ENCODE measurements around the gene LGALS3BP. TPM values are rescaled to one million over a fixed set of nuclear protein-coding genes. Genes with fewer than 3 reads are reported as not detected.
A peak's percentile ranks its signal among the peaks of the same experiment; 100 is the strongest.

Gene LGALS3BP
- total RNA-seq, 1 experiment from 2014 or later = 507 TPM

DNA sequence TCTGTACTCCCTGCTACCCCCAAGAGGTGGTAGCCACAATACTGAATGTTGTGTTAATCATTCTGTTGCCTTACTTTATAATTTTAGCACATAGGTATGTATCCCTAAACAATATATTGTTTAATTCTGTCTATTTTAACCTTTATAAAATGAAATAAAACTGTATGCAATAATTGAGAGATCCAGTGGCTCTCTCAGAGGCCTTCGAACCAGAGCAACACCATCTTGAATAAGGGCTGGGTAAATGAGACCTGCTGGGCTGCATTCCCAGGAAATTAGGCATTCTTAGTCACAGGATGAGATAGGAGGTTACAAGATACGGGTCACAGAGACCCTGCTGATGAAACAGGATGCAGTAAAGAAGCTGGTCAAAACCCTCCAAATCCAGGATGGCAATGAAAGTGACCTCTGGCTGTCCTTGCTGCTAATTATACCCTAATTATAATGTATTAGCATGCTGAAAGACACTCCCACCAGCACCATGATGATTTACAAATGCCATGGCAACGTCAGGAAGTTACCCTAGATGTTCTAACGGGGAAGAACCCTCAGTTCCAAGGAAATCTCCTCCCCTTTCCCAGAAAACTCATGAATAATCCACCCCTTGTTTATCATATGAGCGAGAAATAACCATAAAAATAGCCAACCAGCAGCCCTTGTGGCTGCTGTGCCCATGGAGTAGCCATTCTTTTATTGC lies 31.9 kb upstream of the LGALS3BP start:
- peak in 1 of 2 experiments; percentile 71 for DNase-seq
- H3K4me3 ChIP-seq = no peak overlapping the region
- POLR2A ChIA-PET (ENCODE audit: unreplicated experiment) = no interaction called here
- H3K27me3 ChIP-seq (ENCODE audit: insufficient read depth, low read depth) = no peaks in the 10 kb centered on the region
- peaks cover 29% of the 10 kb centered on the region for H3K79me2 ChIP-seq (ENCODE audit: low read depth)
- H3K4me1 ChIP-seq (replicated peaks; ENCODE audit: insufficient read depth) = peaks cover 52% of the 10 kb centered on the region
- H3K9me2 ChIP-seq (ENCODE audit: insufficient read depth) = no peaks in the 10 kb centered on the region
- no peak overlapping the region for H2AFZ ChIP-seq
- H3K36me3 ChIP-seq (ENCODE audit: low read depth) = peaks cover 8% of the 10 kb centered on the region; the same call in 1 of the 2 replicates
- no peak for TF ChIP-seq EZH2 (IDR thresholded peaks at IDR 0.05; ENCODE audit: low read depth)
- TF ChIP-seq, protein P1, sequence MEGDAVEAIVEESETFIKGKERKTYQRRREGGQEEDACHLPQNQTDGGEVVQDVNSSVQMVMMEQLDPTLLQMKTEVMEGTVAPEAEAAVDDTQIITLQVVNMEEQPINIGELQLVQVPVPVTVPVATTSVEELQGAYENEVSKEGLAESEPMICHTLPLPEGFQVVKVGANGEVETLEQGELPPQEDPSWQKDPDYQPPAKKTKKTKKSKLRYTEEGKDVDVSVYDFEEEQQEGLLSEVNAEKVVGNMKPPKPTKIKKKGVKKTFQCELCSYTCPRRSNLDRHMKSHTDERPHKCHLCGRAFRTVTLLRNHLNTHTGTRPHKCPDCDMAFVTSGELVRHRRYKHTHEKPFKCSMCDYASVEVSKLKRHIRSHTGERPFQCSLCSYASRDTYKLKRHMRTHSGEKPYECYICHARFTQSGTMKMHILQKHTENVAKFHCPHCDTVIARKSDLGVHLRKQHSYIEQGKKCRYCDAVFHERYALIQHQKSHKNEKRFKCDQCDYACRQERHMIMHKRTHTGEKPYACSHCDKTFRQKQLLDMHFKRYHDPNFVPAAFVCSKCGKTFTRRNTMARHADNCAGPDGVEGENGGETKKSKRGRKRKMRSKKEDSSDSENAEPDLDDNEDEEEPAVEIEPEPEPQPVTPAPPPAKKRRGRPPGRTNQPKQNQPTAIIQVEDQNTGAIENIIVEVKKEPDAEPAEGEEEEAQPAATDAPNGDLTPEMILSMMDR (conservative IDR thresholded peaks at IDR 0.05) = no peak
- peaks cover 11% of the 10 kb centered on the region; the same call in 1 of the 2 replicates for H3F3A ChIP-seq (ENCODE audit: insufficient read depth, low read depth)
- H4K20me1 ChIP-seq (ENCODE audit: insufficient read depth) = no peaks in the 10 kb centered on the region
- peak overlapping the region; percentile 47 for H3K4me2 ChIP-seq
- intact Hi-C loops (cut with micrococcal nuclease; ENCODE audit: unreplicated experiment) = no loop called here
- CTCF ChIA-PET = no interaction called here
- BruUV-seq (replicated peaks) = no TSS peak
- H3K9me3 ChIP-seq (ENCODE audit: insufficient read depth, low read depth) = peaks cover 7% of the 10 kb centered on the region; the same call in 1 of the 2 replicates
- H3K27ac ChIP-seq = peak overlapping the region; percentile 80

DNA sequence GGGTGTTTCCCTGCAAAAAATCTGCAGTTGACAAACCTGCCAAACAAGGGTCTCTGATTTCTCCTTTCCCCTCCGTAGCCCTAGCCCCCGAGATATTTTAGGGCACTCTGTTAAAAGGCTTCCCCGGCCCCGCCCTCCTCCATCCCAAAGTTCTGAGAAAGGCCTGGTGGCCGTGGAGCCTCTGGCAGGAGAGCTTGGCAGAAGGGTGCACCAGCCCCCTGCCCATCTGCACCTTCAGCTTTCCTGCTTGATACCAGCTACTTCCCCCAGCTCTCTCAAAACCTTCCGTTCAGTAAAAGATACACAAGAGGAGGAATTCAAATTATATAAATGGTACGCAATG lies 30.6 kb upstream of the LGALS3BP start:
- Histone ChIP-seq H3K9me3 (ENCODE audit: insufficient read depth, low read depth) (peaks cover 7% of the 10 kb centered on the region; the same call in 1 of the 2 replicates), H2AFZ (no peak overlapping the region), H3K27me3 (ENCODE audit: insufficient read depth, low read depth) (no peaks in the 10 kb centered on the region), H4K20me1 (ENCODE audit: insufficient read depth) (no peaks in the 10 kb centered on the region), H3K9me2 (ENCODE audit: insufficient read depth) (no peaks in the 10 kb centered on the region), H3K4me3 (no peak overlapping the region; the same call in 1 of the 2 replicates), H3K27ac (peak overlapping the region; percentile 80; the same call in 1 of the 2 replicates), H3K79me2 (ENCODE audit: low read depth) (peaks cover 39% of the 10 kb centered on the region), H3K36me3 (ENCODE audit: low read depth) (peaks cover 8% of the 10 kb centered on the region; the same call in 1 of the 2 replicates), H3K4me2 (peak overlapping the region; percentile 87), H3F3A (ENCODE audit: insufficient read depth, low read depth) (peaks cover 24% of the 10 kb centered on the region; the same call in 1 of the 2 replicates), H3K4me1 (replicated peaks; ENCODE audit: insufficient read depth) (peaks cover 62% of the 10 kb centered on the region)
- intact Hi-C loops (cut with micrococcal nuclease; ENCODE audit: unreplicated experiment) = no loop called here
- ChIA-PET POLR2A (ENCODE audit: unreplicated experiment) (interaction anchor here (0.6 to 1.0 kb wide), 2 partner anchors 63 to 729 kb away, joined by 3 read pairs; no protein-coding TSS in a partner anchor), CTCF (interaction anchor here (1.0 kb wide), 1 partner anchor 35 kb away, joined by 7 read pairs; no protein-coding TSS in a partner anchor)
- no peak for DNase-seq
- TF ChIP-seq, protein P1 (conservative IDR thresholded peaks at IDR 0.05) = no peak
- no peak for TF ChIP-seq EZH2 (IDR thresholded peaks at IDR 0.05; ENCODE audit: low read depth)
- BruUV-seq (replicated peaks) = no TSS peak

DNA sequence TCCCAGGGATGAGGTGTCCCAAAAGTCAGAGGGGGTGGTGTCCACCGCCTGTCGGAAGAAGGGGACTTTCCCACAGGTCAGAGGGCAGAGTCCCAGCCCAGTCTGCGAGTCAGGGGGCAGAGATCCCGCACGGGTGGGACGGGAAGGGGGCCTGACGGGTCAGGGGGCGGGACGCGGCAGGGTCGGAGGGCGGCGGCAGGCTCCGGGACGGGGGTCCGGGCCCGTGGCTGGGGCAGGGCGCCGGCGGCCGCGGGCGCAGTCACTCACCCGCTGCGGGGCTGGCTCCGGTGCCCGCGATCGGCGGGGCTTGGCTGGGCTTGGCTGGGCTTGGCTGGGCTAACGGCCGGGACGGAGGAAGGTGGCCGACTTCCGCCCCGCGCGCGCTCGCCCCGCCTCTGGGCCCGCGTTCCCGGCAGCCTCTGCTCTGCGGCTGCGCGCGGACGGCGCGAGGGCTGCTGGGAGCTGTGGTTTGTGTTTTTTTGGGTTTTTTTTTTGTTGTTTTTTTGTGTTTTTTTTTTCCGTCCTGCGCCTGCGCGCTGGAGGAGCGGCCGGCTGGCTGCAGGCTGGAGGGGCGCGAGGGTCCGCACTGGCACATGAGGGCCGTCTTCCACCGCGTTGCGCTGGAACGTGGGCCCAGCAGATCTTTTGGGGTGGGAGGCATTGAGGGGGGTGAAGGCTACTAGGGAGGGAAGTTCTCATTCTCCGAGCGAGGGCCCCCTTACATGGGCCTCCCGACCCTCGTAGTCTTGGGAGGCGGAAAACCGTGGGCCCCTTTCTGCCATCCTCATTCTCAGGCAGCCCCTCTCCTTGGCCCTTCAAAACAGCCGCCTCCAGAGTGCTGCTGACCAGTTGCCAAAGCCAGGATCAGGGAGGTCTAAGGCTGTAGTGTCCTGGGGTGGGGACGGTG lies 29.9 kb upstream of the LGALS3BP start, which contains the start of gene CANT1:
TSS of gene CANT1 (minus strand) at position 368 of the 907 bp plus-strand sequence. CDS start 12,142 bp downstream, outside the sequence.
- Histone ChIP-seq H3F3A (ENCODE audit: insufficient read depth, low read depth) (peaks cover 24% of the 10 kb centered on the region; the same call in 1 of the 2 replicates), H3K4me3 (peak within 1 kb of the TSS; percentile 77), H3K4me1 (replicated peaks; ENCODE audit: insufficient read depth) (peaks cover 62% of the 10 kb centered on the region), H3K79me2 (ENCODE audit: low read depth) (peaks cover 39% of the 10 kb centered on the region), H3K27ac (peak within 1 kb of the TSS; percentile 80; the same call in 1 of the 2 replicates), H4K20me1 (ENCODE audit: insufficient read depth) (no peaks in the 10 kb centered on the region), H3K9me2 (ENCODE audit: insufficient read depth) (no peaks in the 10 kb centered on the region), H3K4me2 (peak within 1 kb of the TSS; percentile 87), H3K9me3 (ENCODE audit: insufficient read depth, low read depth) (peaks cover 7% of the 10 kb centered on the region; the same call in 1 of the 2 replicates), H3K27me3 (ENCODE audit: insufficient read depth, low read depth) (no peaks in the 10 kb centered on the region), H3K36me3 (ENCODE audit: low read depth) (peaks cover 8% of the 10 kb centered on the region; the same call in 1 of the 2 replicates), H2AFZ (peak within 1 kb of the TSS; percentile 58; the same call in 1 of the 2 replicates)
- peak; percentile 53 to 83 for DNase-seq
- CTCF ChIA-PET = interaction anchor here (1.0 kb wide), 1 partner anchor 36 kb away, joined by 7 read pairs; no protein-coding TSS in a partner anchor
- intact Hi-C loops (cut with micrococcal nuclease; ENCODE audit: unreplicated experiment) = no loop called here
- no TSS peak for BruUV-seq (replicated peaks)
- POLR2A ChIA-PET (ENCODE audit: unreplicated experiment) = interaction anchor here (0.6 to 1.0 kb wide), 3 partner anchors 24 to 730 kb away, joined by 3 to 8 read pairs (median 4); no protein-coding TSS in a partner anchor
- no peak for TF ChIP-seq EZH2 (IDR thresholded peaks at IDR 0.05; ENCODE audit: low read depth)
- TF ChIP-seq, protein P1 (conservative IDR thresholded peaks at IDR 0.05) = no peak

Measured in PC-9 (cell line).